NCI-H1092 treated with DMSO at 0.1 percent for 48 hours (cell line): ENCODE results near the gene IL5RA.

Source experiments
- DNase-seq: peaks from one replicate; lab custom pipeline; 2025; lab: John Stamatoyannopoulos, UW

The IL5RA gene

DNA sequence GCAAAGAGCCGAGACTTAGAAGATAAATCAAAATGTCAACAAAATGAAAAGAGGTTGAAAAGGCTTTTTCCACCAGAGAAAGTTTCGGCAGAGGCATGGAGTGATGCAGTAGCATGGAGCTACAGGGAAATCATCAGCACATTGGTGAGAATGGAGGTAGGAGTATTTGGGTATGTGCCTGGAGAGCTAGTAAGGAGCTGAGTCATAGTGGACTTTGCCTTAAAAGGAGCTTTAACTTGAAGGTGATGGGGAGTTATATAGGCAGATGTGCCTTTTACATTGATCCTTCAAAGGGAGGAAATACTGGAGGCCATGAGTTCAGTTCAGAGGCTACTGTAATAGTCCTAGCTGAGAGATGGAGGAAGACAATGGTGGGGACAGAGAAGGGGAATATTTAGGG is 44.3 kb downstream of the IL5RA start:
- no peak for DNase-seq

DNA sequence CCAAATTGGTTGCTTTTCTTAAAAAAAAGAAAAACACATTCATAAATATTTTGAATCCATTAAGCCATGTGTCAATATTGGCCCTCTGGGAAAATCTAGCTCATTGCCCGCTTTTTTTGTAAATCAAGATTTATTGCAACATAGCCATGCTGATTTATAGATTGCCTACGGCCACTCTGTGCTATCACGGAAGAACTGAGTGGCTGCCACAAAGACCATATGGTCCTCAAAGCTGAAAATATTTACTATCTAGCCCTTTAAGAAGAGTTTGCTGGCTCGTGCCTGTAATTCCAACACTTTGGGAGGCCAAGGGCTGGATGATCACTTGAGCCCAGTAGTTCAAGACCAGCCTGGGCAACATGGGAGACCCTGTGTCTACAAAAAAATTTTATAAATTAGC is 45.9 kb downstream of the IL5RA start:
- no peak for DNase-seq

DNA sequence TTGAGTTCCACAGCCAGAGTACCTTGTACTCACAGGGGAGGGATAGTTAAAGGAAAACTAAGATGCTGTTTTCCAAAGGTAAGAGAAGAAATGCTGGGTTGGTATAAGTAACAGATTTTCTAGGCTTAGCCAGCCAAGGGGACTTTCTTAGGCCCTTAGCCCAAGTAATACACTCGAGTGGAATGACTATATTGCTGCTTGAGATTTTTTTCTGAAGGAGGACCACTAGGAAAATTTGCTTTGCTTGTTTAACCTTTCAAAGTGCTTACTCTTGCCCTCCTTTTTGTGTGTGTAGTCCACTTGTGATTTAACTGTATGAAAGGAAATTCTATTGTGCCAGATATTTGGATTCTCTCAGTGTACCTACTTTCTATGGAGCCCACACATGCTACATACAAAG is 50.5 kb downstream of the IL5RA start:
- no peak for DNase-seq

DNA sequence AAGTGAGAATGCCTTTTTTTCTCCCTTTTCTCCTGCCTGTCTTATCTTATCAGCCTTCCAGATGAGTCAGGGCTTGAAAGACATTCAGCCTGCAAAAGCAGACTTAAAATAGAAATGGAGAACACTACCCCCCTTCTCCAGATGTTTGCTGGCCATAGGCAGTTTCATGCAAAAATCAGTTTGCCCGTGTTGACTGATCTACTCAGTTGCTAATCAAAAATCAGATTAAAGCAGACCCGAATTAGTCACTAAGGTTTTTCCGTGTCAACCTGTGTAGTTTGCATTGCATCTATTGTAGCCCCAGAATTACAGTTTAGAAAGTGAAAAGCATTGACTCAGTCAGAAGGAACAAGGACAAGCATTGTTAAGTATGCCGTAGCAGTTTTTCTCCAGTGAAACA is 56.2 kb downstream of the IL5RA start:
- DNase-seq: no peak

DNA sequence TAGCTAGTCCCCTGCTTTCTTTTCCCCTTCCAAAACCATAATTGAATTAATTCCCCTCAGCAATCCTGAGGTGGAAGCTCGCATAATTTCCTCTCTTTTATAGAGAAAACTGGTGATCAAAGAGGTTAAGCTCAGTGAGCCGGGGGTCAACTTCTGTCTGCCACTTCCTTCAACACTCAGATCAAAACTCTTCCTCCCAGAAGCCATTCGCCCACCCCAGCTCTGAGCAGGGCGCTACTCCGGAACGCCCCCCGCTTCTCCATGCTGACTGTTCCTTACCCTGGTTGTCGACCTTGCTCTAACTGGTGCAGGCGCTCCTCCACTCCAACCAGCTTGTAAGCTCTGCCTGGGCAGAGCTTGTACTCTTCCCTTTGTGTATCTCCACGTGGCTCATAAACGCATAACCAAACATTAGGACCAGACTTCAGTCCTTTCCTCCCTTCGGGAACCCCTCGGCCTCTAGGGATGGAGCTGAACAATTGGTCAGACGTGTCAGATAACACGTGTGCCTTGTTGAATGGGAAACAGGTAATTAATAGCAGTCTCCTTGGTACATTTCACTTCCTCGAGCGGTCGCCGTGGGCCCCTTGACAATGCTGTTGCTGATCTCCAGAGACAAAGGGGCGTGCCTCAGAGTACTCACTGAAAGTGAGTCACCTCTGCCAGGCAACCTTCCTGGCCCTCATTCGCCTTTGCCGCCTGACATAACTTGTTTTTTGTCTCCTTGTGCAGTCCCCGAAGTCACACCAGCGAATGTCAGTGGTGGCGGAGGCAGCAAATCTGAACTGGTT is 71.8 kb downstream of the IL5RA start:
- no peak for DNase-seq

DNA sequence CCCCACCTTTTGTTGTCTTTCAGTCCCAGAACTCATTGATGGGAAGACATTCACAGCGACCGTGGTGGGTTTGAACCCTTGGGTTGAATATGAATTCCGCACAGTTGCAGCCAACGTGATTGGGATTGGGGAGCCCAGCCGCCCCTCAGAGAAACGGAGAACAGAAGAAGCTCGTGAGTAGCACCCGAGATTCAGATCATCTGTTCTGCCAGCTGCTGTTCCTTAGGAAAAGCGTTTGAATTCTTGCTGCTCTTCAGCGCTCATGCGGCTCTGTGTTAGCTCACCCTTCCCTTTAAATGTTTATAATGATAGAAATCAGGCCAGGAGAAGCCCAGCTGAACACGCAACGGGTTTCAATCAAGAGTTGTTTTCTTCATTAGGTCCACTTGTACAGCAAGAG is 73.0 kb downstream of the IL5RA start:
- no peak for DNase-seq

DNA sequence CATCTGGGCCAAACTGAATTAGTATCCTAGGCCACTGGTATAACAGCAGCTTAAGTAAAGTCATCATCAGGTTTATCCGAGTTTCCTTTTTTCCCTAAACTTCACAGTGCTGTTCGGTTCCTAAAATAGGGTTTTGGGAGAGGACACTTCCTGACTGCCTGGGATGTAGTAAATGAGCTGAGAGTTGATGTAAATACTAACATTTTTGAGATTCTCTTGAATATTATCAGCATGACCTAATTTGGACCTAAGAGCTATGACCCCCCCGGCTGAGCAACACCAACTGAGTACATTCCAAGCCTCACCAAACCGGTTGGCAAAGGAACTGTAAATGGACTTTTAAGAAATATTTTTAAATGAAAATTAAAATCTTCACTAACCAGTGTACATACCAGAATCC is 78.8 kb downstream of the IL5RA start:
- DNase-seq: no peak

DNA sequence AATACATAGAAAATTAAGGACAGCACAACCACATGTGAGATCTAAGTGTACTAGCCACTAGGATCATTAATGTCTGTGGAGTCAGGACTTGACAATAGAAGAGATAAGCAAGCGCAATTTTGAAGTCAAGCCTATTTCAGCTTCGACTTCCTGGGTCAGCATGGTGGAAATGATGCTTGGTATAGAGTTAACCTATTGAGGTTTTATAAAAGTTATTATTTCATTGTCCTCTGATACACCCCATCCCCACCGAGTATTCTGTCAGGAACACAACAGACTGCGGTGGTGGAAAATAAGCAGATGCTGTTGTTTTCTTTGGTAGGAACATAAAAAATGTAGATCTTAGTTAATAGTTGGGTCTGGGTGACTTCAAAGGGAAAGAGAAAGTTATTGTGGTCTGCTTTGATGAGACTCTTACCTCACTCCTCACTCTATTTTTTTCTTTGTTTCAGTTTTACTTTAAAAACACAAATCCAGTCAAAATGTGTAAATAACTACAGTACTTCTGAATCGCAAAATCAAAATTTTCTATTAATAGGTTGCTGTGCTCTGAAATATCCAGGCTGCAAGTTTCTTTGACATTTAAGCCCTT is 82.1 kb downstream of the IL5RA start:
- no peak for DNase-seq

DNA sequence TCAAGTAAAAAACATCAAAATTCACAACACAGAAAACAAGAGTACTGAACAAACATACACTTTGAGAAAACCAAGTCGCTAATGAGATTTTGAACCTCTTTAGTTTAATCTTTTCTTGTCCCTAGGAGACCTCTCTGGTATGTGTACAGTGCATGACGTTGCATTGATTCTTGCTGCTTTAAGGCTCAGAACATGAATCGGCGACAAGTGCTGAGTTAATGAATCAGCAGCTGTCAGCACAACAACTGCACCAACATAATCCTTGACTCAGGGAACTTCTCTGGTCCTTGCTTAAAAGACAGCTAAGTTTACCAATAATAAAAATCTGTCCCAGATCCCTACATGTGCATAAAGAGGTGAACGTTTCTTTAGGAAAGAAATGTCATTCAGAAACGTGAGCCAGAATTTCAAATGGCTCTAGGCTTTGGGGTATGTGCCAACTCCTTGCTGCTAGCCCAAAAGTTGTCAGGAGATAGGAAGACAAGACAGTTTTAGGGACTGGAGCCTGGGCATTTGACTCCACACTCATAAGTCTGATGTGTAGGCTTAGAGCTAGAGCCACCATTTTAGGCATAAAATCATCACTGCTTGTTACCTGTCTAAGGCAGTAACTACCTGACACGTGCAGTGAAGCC is 86.9 kb downstream of the IL5RA start:
- no peak for DNase-seq

DNA sequence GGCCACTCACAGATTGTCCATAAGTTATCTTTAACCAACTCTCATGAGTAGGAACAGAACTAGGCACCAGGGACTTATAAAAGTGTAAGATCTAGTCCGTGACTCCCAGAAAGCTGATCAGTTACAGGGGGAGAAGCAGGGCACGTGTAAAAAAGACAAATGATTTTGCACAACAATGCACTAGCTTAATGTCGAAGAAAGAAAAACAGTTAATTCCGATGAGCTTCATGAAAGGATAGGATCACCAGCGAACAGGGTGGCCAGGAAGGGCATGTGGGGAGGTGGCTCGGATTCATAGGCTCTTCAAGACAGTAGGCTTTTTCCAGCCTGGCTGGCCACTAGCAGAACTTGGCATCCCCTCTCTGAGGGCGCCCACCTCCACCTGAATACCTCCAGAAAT is 90.0 kb downstream of the IL5RA start:
- DNase-seq: no peak
